Tibial nerve (tissue), 4 donors: Measurements from ENCODE around the gene NCOR1. TPM values are rescaled to one million over a fixed set of nuclear protein-coding genes. Genes with fewer than 3 reads are reported as not detected.
"Not testable (repeated sequence)": the region's sequence is repeated elsewhere in the genome, so short reads cannot be mapped to it uniquely, and the experiment has no call there.

Experiments used
- DNase-seq, 2 donors: peaks; one replicate each; pipeline ENCODE4 v3.0.0-alpha.2; 2019; ENCODE audit warnings: low spot score in 2 of 2
- H3K27ac ChIP-seq, 4 donors: fragments of 200-600 bp; sonication (generic) in 3 of 4; one replicate each; pipeline ENCODE4 v1.5.1; 2017 to 2019; ENCODE audit warnings: mild to moderate bottlenecking in 1 of 4
- H3K27me3 ChIP-seq, 2 donors: fragments of 200-600 bp; sonication (generic) in 1 of 2; one replicate each; pipeline versions ENCODE4 v1.5.1 to v1.6.0; 2017 to 2019
- H3K36me3 ChIP-seq, 3 donors: fragments of 200-600 bp; sonication (generic); one replicate each; pipeline ENCODE4 v1.5.1; 2018 to 2019
- H3K4me1 ChIP-seq, 4 donors: fragments of 200-600 bp; sonication (generic) in 3 of 4; one replicate each; pipeline ENCODE4 v1.5.1; 2017 to 2019
- H3K4me3 ChIP-seq, 4 donors: fragments of 200-600 bp; sonication (generic) in 3 of 4; one replicate each; pipeline ENCODE4 v1.5.1; 2017 to 2019; ENCODE audit warnings: mild to moderate bottlenecking in 1 of 4, moderate library complexity in 1 of 4
- H3K9me3 ChIP-seq, 4 donors: fragments of 200-600 bp; sonication (generic) in 3 of 4; one replicate each; pipeline ENCODE4 v1.5.1; 2017 to 2019
- CTCF ChIP-seq, 5 experiments: fragments of 200-600 bp in 3 of 5; fragments of 450-650 bp in 2 of 5; sonication (generic) in 3 of 5; IDR thresholded peaks; one replicate each; pipeline ENCODE4 v1.5.1; 2016 to 2019; ENCODE audit warnings: antibody characterized with exemption in 5 of 5, mild to moderate bottlenecking in 3 of 5, moderate library complexity in 2 of 5
- EP300 ChIP-seq, 2 donors: sonication (generic); formaldehyde crosslinking; IDR thresholded peaks; one replicate each; pipeline ENCODE4 v1.6.1; 2017; ENCODE audit warnings: antibody characterized with exemption in 2 of 2, mild to moderate bottlenecking in 1 of 2
- POLR2A ChIP-seq, 2 donors: fragments of 450-650 bp; IDR thresholded peaks; one replicate each; pipeline ENCODE4 v1.6.1; 2017; ENCODE audit warnings: antibody characterized with exemption in 2 of 2, mild to moderate bottlenecking in 2 of 2, moderate library complexity in 2 of 2
- WGBS, 2 donors: methylation state at CpG; one replicate each; pipeline ENCODE4 v1.1.5; 2018; 5-methylcytosine and 5-hydroxymethylcytosine counted together
- total RNA-seq, 4 donors: library from RNA; depleted of rRNA; stranded (reverse); fragments of >200 nt; gene quantifications; one replicate each; pipeline ENCODE4 v1.1.0, GENCODE V29; 2016

The NCOR1 gene
- total RNA-seq, 4 donors from 2014 or later = 115 to 248 (median 169) TPM

- peaks cover 0 to 52% (median 24%) of the 10 kb centered on the region in 4 donors for H3K4me1 ChIP-seq
- no peaks in the 10 kb centered on the region for H3K9me3 ChIP-seq
- H3K27me3 ChIP-seq = no peaks in the 10 kb centered on the region
- no peak for DNase-seq
- 4 to 5% methylated on average over 16 of the region's 16 CpGs for WGBS, 2 donors
- TF ChIP-seq EP300 (IDR thresholded peaks at IDR 0.05) = no peak
- no peak for TF ChIP-seq POLR2A (IDR thresholded peaks at IDR 0.05)
- TF ChIP-seq CTCF (IDR thresholded peaks at IDR 0.05) = no peak
- no peaks in the 10 kb centered on the region for H3K36me3 ChIP-seq
- H3K4me3 ChIP-seq = peak overlapping the region; percentile 69 to 92 (median 84)
- H3K27ac ChIP-seq = peak overlapping the region; percentile 93 to 95 (median 94)
Measured at GRCh38 chr17:16214190-16215001, 938 bp downstream of the NCOR1 start.

- H3K27ac ChIP-seq = no peak overlapping the region
- no peaks in the 10 kb centered on the region for H3K36me3 ChIP-seq
- no peaks in the 10 kb centered on the region for H3K9me3 ChIP-seq
- no peak for DNase-seq
- 89 to 92% methylated on average over 6 of the region's 6 CpGs for WGBS, 2 donors
- peaks cover 0 to 41% (median 21%) of the 10 kb centered on the region in 4 donors for H3K4me1 ChIP-seq
- TF ChIP-seq CTCF (IDR thresholded peaks at IDR 0.05) (no peak), POLR2A (IDR thresholded peaks at IDR 0.05) (no peak), EP300 (IDR thresholded peaks at IDR 0.05) (no peak)
- H3K4me3 ChIP-seq = no peak overlapping the region
- no peaks in the 10 kb centered on the region for H3K27me3 ChIP-seq
Measured at GRCh38 chr17:16212793-16213192, 2.5 kb downstream of the NCOR1 start.

- H3K36me3 ChIP-seq = no peaks in the 10 kb centered on the region
- no peaks in the 10 kb centered on the region for H3K27me3 ChIP-seq
- no peak for DNase-seq
- H3K9me3 ChIP-seq = no peaks in the 10 kb centered on the region
- H3K4me1 ChIP-seq = peaks cover 0 to 36% (median 19%) of the 10 kb centered on the region in 4 donors
- no peak for TF ChIP-seq CTCF (IDR thresholded peaks at IDR 0.05)
- no peak for TF ChIP-seq POLR2A (IDR thresholded peaks at IDR 0.05)
- no peak for TF ChIP-seq EP300 (IDR thresholded peaks at IDR 0.05)
- 74 to 75% methylated on average over 3 of the region's 3 CpGs for WGBS, 2 donors
- no peak overlapping the region for H3K4me3 ChIP-seq
- H3K27ac ChIP-seq = no peak overlapping the region
Measured at GRCh38 chr17:16211590-16211989, 3.7 kb downstream of the NCOR1 start.

GRCh38 chr17:16204763-16205162, 10.6 kb downstream of the NCOR1 start:
- H3K4me1 ChIP-seq = peaks cover 0 to 44% (median 7%) of the 10 kb centered on the region in 4 donors
- not testable (repeated sequence) for DNase-seq, H3K4me3 ChIP-seq, H3K9me3 ChIP-seq, H3K27ac ChIP-seq, H3K27me3 ChIP-seq, H3K36me3 ChIP-seq
- WGBS, 2 donors = 87 to 94% methylated on average over 6 of the region's 6 CpGs

- H3K27me3 ChIP-seq, H3K4me3 ChIP-seq, H3K9me3 ChIP-seq, H3K36me3 ChIP-seq, DNase-seq: not testable (repeated sequence)
- Histone ChIP-seq H3K27ac (peak overlapping the region in 3 of 4 donors; percentile 39 to 75 (median 44)), H3K4me1 (peaks cover 0 to 60% (median 15%) of the 10 kb centered on the region in 4 donors)
- WGBS, 2 donors = 67 to 70% methylated on average over 5 of the region's 5 CpGs
Measured at GRCh38 chr17:16202554-16203500, 12.5 kb downstream of the NCOR1 start.

GRCh38 chr17:16201693-16202131, 13.6 kb downstream of the NCOR1 start:
- Histone ChIP-seq H3K36me3 (peaks cover 0 to 16% (median 0%) of the 10 kb centered on the region in 3 donors), H3K4me1 (peaks cover 0 to 60% (median 15%) of the 10 kb centered on the region in 4 donors)
- not testable (repeated sequence) for H3K9me3 ChIP-seq, H3K27me3 ChIP-seq, H3K27ac ChIP-seq, H3K4me3 ChIP-seq, DNase-seq
- 91 to 92% methylated on average over 13 of the region's 13 CpGs for WGBS, 2 donors
